Thyroid gland (tissue), 4 donors: ENCODE results near the gene SHROOM2. TPM values are rescaled to one million over a fixed set of nuclear protein-coding genes. Genes with fewer than 3 reads are reported as not detected.

Experiments used
- DNase-seq, 2 donors: peaks; one replicate each; pipeline ENCODE4 v3.0.0-alpha.2; 2019
- H3K27ac ChIP-seq, 3 donors: fragments of 200-600 bp; sonication (generic); 1 replicate in 2 of 3; 2 replicates in 1 of 3; pipeline ENCODE4 v1.5.1; 2016 to 2019; ENCODE audit warnings: mild to moderate bottlenecking in 1 of 3, moderate library complexity in 1 of 3
- H3K27me3 ChIP-seq: fragments of 200-600 bp; sonication (generic); one replicate; pipeline ENCODE4 v1.5.1; 2019
- H3K36me3 ChIP-seq, 2 donors: fragments of 200-600 bp; sonication (generic); one replicate each; pipeline ENCODE4 v1.5.1; 2016 to 2019
- H3K4me1 ChIP-seq, 2 donors: fragments of 200-600 bp; sonication (generic); one replicate each; pipeline ENCODE4 v1.5.1; 2017 to 2019
- H3K4me3 ChIP-seq, 3 donors: fragments of 200-600 bp; sonication (generic); replicated peaks in 1 of 3; 1 replicate in 2 of 3; 2 replicates in 1 of 3; pipeline ENCODE4 v1.5.1; 2016; ENCODE audit warnings: mild to moderate bottlenecking in 1 of 3
- H3K9me3 ChIP-seq: fragments of 200-600 bp; sonication (generic); one replicate; pipeline ENCODE4 v1.5.1; 2017
- POLR2A ChIP-seq, 2 donors: fragments of 450-650 bp; IDR thresholded peaks; one replicate each; pipeline ENCODE4 v1.6.1; 2017; ENCODE audit warnings: antibody characterized with exemption in 2 of 2, mild to moderate bottlenecking in 2 of 2, moderate library complexity in 1 of 2
- WGBS, 2 donors: methylation state at CpG; one replicate each; pipeline ENCODE4 v1.1.5; 2017; 5-methylcytosine and 5-hydroxymethylcytosine counted together
- intact Hi-C: fragments of 100-400 bp; cut with DNase I; formaldehyde crosslinking; loops from one replicate; pipeline ENCODE4 v1.15.1; 2023
- total RNA-seq, 4 donors: library from RNA; depleted of rRNA; stranded (reverse); fragments of >200 nt; gene quantifications; one replicate each; pipeline ENCODE4 v1.2.3, GENCODE V29; 2016
- TF ChIP-seq, protein P1 (sequence below), 6 experiments: fragments of 200-600 bp in 3 of 6; fragments of 450-650 bp in 3 of 6; sonication (generic) in 3 of 6; IDR thresholded peaks; one replicate each; pipeline ENCODE4 v1.5.1; 2016 to 2019; ENCODE audit warnings: antibody characterized with exemption in 6 of 6, mild to moderate bottlenecking in 2 of 6, inconsistent platforms in 1 of 6, moderate library complexity in 1 of 6

The SHROOM2 gene
- total RNA-seq, 4 donors from 2014 or later, result 2.8 to 16.5 (median 6.1) TPM

DNA sequence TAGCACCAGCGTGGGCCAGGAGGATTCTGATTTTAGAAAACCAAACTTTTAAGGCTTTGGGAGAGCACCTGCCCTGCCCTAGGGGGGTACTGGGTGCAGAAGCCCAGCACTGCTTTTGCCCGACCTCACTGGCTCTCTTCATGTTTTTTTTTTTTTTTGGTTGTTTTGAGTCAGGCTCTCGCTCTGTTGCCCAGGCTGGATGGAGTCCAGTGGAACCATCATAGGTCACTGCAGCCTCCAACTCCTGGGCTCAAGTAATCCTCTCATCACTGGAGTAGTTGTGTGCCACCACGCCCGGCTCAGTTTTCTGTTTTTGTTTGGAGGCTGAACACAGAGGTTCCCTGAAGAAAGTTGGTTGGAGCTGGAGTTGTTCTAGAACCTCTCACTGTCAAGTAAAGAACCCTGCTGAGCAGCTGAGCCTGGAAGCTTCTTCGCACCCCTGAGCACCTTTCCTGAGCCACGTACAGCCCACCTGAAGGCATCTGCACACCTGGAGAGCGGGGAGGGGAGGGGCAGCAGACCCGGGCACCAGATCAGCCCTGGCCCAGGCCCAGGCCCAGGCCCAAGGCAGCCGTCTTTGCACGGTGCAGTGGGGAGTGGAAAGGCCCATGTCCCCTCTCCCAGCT is 49.5 kb downstream of the SHROOM2 start:
- no peak overlapping the region for H3K4me3 ChIP-seq
- intact Hi-C loops, result no loop called here
- no peaks in the 10 kb centered on the region for H3K36me3 ChIP-seq
- H3K27ac ChIP-seq, result no peak overlapping the region
- TF ChIP-seq, protein P1, sequence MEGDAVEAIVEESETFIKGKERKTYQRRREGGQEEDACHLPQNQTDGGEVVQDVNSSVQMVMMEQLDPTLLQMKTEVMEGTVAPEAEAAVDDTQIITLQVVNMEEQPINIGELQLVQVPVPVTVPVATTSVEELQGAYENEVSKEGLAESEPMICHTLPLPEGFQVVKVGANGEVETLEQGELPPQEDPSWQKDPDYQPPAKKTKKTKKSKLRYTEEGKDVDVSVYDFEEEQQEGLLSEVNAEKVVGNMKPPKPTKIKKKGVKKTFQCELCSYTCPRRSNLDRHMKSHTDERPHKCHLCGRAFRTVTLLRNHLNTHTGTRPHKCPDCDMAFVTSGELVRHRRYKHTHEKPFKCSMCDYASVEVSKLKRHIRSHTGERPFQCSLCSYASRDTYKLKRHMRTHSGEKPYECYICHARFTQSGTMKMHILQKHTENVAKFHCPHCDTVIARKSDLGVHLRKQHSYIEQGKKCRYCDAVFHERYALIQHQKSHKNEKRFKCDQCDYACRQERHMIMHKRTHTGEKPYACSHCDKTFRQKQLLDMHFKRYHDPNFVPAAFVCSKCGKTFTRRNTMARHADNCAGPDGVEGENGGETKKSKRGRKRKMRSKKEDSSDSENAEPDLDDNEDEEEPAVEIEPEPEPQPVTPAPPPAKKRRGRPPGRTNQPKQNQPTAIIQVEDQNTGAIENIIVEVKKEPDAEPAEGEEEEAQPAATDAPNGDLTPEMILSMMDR (IDR thresholded peaks at IDR 0.05), result no peak
- TF ChIP-seq POLR2A (IDR thresholded peaks at IDR 0.05), result no peak
- peaks cover 0 to 6% of the 10 kb centered on the region in 2 donors for H3K4me1 ChIP-seq
- H3K27me3 ChIP-seq, result no peaks in the 10 kb centered on the region
- no peaks in the 10 kb centered on the region for H3K9me3 ChIP-seq
- DNase-seq, result peak; percentile 59 to 71
- WGBS, 2 donors, result 24 to 26% methylated on average over 4 to 5 of the region's 11 CpGs

DNA sequence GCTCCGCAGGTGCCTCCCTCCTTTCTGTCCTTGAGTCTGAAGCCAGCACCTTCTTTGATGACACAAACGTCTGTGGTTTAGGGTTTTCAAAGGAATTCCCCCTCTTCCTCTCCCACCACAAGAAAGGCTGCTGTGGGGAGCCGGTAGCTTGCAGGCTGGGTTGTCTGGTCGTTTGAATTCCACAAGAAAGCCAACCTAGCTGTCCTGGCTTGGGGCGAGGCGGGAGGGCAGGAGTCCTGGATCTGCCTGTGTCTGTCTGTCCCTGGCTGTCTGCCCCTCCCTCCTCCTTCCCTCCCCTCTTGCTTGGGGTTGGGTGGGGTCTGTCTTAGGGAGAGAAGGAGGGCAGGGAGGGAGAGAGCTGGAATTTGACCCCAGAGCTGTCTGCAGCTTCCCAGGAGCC is 56.3 kb downstream of the SHROOM2 start:
- no peaks in the 10 kb centered on the region for H3K27me3 ChIP-seq
- DNase-seq, result no peak
- H3K4me1 ChIP-seq, result no peaks in the 10 kb centered on the region
- no peak overlapping the region for H3K27ac ChIP-seq
- no peaks in the 10 kb centered on the region for H3K36me3 ChIP-seq
- whole genome bisulfite sequencing, 2 donors, result 62 to 71% methylated on average over 3 to 5 of the region's 6 CpGs
- no peak for TF ChIP-seq POLR2A (IDR thresholded peaks at IDR 0.05)
- TF ChIP-seq, protein P1 (IDR thresholded peaks at IDR 0.05), result no peak
- H3K9me3 ChIP-seq, result no peaks in the 10 kb centered on the region
- H3K4me3 ChIP-seq, result no peak overlapping the region
- intact Hi-C loops, result no loop called here

DNA sequence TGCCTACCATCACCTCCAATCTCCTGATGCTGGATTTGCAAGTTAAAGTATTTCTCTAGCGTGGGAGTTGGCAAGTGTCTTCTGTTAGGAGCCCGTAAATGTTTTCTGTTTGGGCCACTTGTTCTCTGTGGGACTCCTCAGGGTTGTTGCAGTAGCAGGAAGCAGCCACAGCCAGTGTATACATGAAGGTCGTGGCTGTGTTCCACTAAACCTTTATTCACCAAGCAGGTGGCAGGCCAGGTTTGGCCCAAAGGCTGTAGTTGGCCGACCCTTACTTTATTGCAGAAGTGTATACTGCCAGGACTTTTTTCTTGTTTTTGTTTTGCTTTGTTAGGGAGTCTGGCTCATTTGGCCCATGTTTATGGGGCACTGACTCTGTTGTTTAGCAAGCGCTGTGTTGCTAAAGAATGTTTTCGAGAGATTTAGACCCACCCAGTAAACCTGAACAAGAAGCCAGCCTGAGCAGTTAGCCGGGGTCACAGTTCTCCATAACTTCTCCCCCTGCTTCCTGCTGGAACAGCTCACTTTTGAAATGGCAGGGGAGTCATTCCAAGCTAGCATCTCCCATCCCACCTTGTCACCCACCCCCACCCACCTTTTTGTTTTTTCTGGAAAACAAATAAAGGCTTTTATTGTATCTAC is 58.8 kb downstream of the SHROOM2 start:
- Histone ChIP-seq H3K36me3 (no peaks in the 10 kb centered on the region), H3K27me3 (no peaks in the 10 kb centered on the region), H3K4me3 (no peak overlapping the region), H3K27ac (no peak overlapping the region), H3K9me3 (no peaks in the 10 kb centered on the region), H3K4me1 (no peaks in the 10 kb centered on the region)
- no peak for TF ChIP-seq POLR2A (IDR thresholded peaks at IDR 0.05)
- TF ChIP-seq, protein P1 (IDR thresholded peaks at IDR 0.05), result no peak
- intact Hi-C loops, result no loop called here
- WGBS, 2 donors, result 83 to 90% methylated on average over 7 of the region's 7 CpGs
- no peak for DNase-seq

DNA sequence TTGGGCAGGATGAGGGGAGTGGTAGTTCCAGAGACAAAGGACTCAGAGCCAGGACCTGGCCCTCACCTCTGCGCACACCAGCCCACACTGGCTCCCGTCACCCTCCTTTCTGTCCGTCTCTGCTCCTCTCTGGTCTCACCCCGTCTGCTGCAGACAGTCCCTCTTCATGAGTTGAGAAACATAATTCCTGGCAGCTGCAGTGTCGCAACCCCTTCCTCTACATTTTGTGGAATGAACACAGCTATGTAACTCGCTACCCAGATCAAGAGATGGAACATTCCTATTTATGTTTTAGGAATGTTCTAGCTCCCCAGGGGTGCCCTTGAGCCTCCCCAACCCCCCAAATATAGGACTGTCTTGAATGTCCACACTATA is 59.3 kb downstream of the SHROOM2 start:
- WGBS, 2 donors, result 90 to 94% methylated on average over 6 of the region's 6 CpGs
- H3K27ac ChIP-seq, result no peak overlapping the region
- DNase-seq, result no peak
- no peak for TF ChIP-seq POLR2A (IDR thresholded peaks at IDR 0.05)
- TF ChIP-seq, protein P1 (IDR thresholded peaks at IDR 0.05), result no peak
- H3K9me3 ChIP-seq, result no peaks in the 10 kb centered on the region
- intact Hi-C loops, result no loop called here
- no peaks in the 10 kb centered on the region for H3K27me3 ChIP-seq
- H3K36me3 ChIP-seq, result no peaks in the 10 kb centered on the region
- no peaks in the 10 kb centered on the region for H3K4me1 ChIP-seq
- no peak overlapping the region for H3K4me3 ChIP-seq

DNA sequence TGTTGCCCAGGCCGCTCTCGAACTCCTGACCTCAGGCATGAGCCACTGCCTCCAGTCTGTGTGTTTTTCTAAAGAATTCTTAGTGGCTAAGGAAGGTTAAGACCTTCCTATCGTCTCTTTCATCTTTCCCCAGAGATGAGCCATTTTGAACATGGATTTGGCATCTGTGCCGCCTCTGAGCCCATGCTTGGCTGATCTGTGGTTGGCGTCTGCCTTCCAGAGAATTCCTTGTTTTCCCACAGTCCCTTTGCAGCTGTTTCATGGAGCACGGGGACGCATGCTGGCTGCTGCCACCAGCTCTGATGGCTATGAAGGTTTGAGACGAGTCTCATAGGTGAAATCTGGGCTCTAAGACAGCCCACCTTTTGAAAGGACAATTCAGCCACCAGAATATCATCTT is 60.4 kb downstream of the SHROOM2 start:
- Histone ChIP-seq H3K36me3 (no peaks in the 10 kb centered on the region), H3K27ac (no peak overlapping the region), H3K27me3 (no peaks in the 10 kb centered on the region), H3K9me3 (no peaks in the 10 kb centered on the region), H3K4me1 (no peaks in the 10 kb centered on the region), H3K4me3 (no peak overlapping the region)
- 92 to 98% methylated on average over 8 of the region's 8 CpGs for WGBS, 2 donors
- TF ChIP-seq POLR2A (IDR thresholded peaks at IDR 0.05), result no peak
- TF ChIP-seq, protein P1 (IDR thresholded peaks at IDR 0.05), result no peak
- DNase-seq, result no peak
- intact Hi-C loops, result no loop called here
